ENCODE results near the gene RAD21L1.

- TF ChIP-seq CTCF (IDR thresholded peaks at IDR 0.05): no peak
- TF ChIP-seq POLR2AphosphoS5 (IDR thresholded peaks at IDR 0.05): no peak
- TF ChIP-seq POLR2A (IDR thresholded peaks at IDR 0.05): no peak
- TF ChIP-seq EP300 (IDR thresholded peaks at IDR 0.05): no peak
These were observed 38.2 kb upstream of the RAD21L1 start for GRCh38 chr20:1187605-1188171.

All from gastroesophageal sphincter (tissue), 3 donors.